ENCODE data around the gene SCN4B.
"Not testable (repeated sequence)": the region's sequence is repeated elsewhere in the genome, so short reads cannot be mapped to it uniquely, and the experiment has no call there.

DNA sequence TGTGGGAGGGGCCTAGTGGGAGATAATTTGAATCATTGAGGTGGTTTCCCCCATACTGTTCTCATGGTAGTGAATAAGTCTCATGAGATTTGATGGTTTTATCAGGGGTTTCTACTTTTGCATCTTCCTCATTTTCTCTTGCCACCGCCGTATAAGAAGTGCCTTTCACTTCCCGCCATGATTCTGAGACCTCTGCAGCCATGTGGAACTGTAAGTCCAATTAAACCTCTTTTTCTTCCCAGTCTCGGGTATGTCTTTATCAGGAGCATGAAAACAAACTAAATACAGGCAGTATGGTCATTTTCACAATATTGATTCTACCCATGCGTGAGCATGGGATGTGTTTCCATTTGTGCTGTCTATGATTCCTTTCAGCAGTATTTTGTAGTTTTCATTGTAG is 40.2 kb upstream of the SCN4B start:
- TF ChIP-seq, protein P1, sequence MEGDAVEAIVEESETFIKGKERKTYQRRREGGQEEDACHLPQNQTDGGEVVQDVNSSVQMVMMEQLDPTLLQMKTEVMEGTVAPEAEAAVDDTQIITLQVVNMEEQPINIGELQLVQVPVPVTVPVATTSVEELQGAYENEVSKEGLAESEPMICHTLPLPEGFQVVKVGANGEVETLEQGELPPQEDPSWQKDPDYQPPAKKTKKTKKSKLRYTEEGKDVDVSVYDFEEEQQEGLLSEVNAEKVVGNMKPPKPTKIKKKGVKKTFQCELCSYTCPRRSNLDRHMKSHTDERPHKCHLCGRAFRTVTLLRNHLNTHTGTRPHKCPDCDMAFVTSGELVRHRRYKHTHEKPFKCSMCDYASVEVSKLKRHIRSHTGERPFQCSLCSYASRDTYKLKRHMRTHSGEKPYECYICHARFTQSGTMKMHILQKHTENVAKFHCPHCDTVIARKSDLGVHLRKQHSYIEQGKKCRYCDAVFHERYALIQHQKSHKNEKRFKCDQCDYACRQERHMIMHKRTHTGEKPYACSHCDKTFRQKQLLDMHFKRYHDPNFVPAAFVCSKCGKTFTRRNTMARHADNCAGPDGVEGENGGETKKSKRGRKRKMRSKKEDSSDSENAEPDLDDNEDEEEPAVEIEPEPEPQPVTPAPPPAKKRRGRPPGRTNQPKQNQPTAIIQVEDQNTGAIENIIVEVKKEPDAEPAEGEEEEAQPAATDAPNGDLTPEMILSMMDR (optimal IDR thresholded peaks at IDR 0.05 in 1 of 3, IDR thresholded peaks at IDR 0.05 in 1 of 3, conservative IDR thresholded peaks at IDR 0.05 in 1 of 3; ENCODE audit: extremely low read depth in 1 of 3, insufficient read depth in 2 of 3, low read length in 3 of 3): not testable (repeated sequence)
- TF ChIP-seq EZH2 (IDR thresholded peaks at IDR 0.05; ENCODE audit: low read length): not testable (repeated sequence)
